ENCODE data around the gene DARS1.
"Not testable (repeated sequence)": the region's sequence is repeated elsewhere in the genome, so short reads cannot be mapped to it uniquely, and the experiment has no call there.

Gene DARS1

DNA sequence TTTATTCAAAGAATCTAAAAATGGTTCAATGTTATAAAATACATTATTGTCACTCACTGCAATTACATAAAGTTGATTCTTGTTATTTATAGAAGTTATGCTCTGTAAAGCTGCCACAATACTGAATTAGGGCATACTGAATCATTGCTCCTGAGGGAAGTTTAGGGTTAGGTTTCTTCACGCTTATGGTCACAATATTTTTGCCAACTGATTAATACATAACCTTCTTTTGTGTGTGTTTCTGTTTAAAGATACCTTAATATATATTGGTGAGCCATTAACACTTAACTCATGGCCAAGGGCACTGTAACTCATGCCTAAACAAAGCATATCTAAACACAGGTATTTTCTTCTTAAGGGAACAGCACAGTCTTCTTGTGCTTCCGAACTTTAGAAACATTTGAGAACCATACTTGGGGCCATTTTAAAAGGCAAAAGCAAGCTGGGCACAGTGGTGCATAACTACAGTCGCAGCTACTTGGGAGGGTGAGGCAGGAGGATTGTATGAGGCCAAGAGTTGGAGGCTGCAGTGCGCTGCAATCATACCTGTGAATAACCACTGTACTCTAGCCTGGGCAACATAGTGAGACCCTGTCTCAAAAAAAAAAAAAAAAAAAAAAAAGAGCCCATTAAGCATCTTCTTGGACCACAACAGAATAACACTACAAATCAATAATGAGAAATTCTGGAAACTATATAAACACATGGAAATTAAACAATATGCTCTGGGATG, 15.6 kb downstream of the DARS1 start:
- Histone ChIP-seq H2AFZ (ENCODE audit: low read depth, low read length, severe bottlenecking) (no peak overlapping the region), H3K4me2 (ENCODE audit: low read depth, low read length, poor library complexity, severe bottlenecking) (no peak overlapping the region), H3F3A (ENCODE audit: insufficient read depth) (peaks cover 22% of the 10 kb centered on the region; the same call in 1 of the 2 replicates), H4K20me1 (ENCODE audit: low read depth, low read length) (no peaks in the 10 kb centered on the region; the same call in 1 of the 2 replicates), H3K9me3 (ENCODE audit: insufficient read depth, low read length) (no peaks in the 10 kb centered on the region), H3K79me2 (ENCODE audit: insufficient read depth, low read length) (peaks cover 99% of the 10 kb centered on the region), H3K9ac (ENCODE audit: low read length) (no peak overlapping the region), H3K36me3 (ENCODE audit: low read length) (peaks cover 52% of the 10 kb centered on the region), H3K9me2 (replicated peaks; ENCODE audit: insufficient read depth, low read length) (no peaks in the 10 kb centered on the region), H3K4me3 (ENCODE audit: insufficient read depth, low read length, poor library complexity, severe bottlenecking) (no peak overlapping the region), H3K27me3 (ENCODE audit: low read length) (no peaks in the 10 kb centered on the region), H3K27ac (ENCODE audit: low read depth, low read length) (no peak overlapping the region)
- no peak for TF ChIP-seq EZH2phosphoT487 (conservative IDR thresholded peaks at IDR 0.05; ENCODE audit: low read length)
- TF ChIP-seq, protein P1, sequence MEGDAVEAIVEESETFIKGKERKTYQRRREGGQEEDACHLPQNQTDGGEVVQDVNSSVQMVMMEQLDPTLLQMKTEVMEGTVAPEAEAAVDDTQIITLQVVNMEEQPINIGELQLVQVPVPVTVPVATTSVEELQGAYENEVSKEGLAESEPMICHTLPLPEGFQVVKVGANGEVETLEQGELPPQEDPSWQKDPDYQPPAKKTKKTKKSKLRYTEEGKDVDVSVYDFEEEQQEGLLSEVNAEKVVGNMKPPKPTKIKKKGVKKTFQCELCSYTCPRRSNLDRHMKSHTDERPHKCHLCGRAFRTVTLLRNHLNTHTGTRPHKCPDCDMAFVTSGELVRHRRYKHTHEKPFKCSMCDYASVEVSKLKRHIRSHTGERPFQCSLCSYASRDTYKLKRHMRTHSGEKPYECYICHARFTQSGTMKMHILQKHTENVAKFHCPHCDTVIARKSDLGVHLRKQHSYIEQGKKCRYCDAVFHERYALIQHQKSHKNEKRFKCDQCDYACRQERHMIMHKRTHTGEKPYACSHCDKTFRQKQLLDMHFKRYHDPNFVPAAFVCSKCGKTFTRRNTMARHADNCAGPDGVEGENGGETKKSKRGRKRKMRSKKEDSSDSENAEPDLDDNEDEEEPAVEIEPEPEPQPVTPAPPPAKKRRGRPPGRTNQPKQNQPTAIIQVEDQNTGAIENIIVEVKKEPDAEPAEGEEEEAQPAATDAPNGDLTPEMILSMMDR (IDR thresholded peaks at IDR 0.05; ENCODE audit: insufficient read depth, low read length, poor library complexity, severe bottlenecking): no peak

- no peak overlapping the region for H2AFZ ChIP-seq (ENCODE audit: low read depth, low read length, severe bottlenecking)
- peak overlapping the region; percentile 39; the same call in 1 of the 2 replicates for H3K27ac ChIP-seq (ENCODE audit: low read depth, low read length)
- H3K79me2 ChIP-seq (ENCODE audit: insufficient read depth, low read length): peaks cover 98% of the 10 kb centered on the region
- no peaks in the 10 kb centered on the region for H4K20me1 ChIP-seq (ENCODE audit: low read depth, low read length)
- no peak overlapping the region for H3K9ac ChIP-seq (ENCODE audit: low read length)
- no peaks in the 10 kb centered on the region for H3K27me3 ChIP-seq (ENCODE audit: low read length)
- no peaks in the 10 kb centered on the region for H3K9me3 ChIP-seq (ENCODE audit: insufficient read depth, low read length)
- no peak for TF ChIP-seq EZH2phosphoT487 (conservative IDR thresholded peaks at IDR 0.05; ENCODE audit: low read length)
- TF ChIP-seq, protein P1 (IDR thresholded peaks at IDR 0.05; ENCODE audit: insufficient read depth, low read length, poor library complexity, severe bottlenecking): no peak
- peaks cover 31% of the 10 kb centered on the region for H3K36me3 ChIP-seq (ENCODE audit: low read length)
- peaks cover 38% of the 10 kb centered on the region for H3F3A ChIP-seq (ENCODE audit: insufficient read depth)
- no peak overlapping the region for H3K4me3 ChIP-seq (ENCODE audit: insufficient read depth, low read length, poor library complexity, severe bottlenecking)
- H3K9me2 ChIP-seq (replicated peaks; ENCODE audit: insufficient read depth, low read length): no peaks in the 10 kb centered on the region
- H3K4me2 ChIP-seq (ENCODE audit: low read depth, low read length, poor library complexity, severe bottlenecking): no peak overlapping the region
These were observed 19.7 kb downstream of the DARS1 start for GRCh38 chr2:135965756-135966155.

- not testable (repeated sequence) for H4K20me1 ChIP-seq (ENCODE audit: low read depth, low read length); H3K9me3 ChIP-seq (ENCODE audit: insufficient read depth, low read length); H3K9ac ChIP-seq (ENCODE audit: low read length)
These were observed 21.0 kb downstream of the DARS1 start for GRCh38 chr2:135964404-135964803.

GRCh38 chr2:135963841-135964240, 21.6 kb downstream of the DARS1 start:
- H3K79me2 ChIP-seq (ENCODE audit: insufficient read depth, low read length): peaks cover 98% of the 10 kb centered on the region
- peaks cover 40% of the 10 kb centered on the region for H3K36me3 ChIP-seq (ENCODE audit: low read length)

More at GRCh38 chr2:135964404-135964803, 21.0 kb downstream of the DARS1 start:
- not testable (repeated sequence) for H3K9me2 ChIP-seq (replicated peaks; ENCODE audit: insufficient read depth, low read length); H2AFZ ChIP-seq (ENCODE audit: low read depth, low read length, severe bottlenecking); H3K4me3 ChIP-seq (ENCODE audit: insufficient read depth, low read length, poor library complexity, severe bottlenecking); H3K27me3 ChIP-seq (ENCODE audit: low read length)
- Histone ChIP-seq H3K4me2 (ENCODE audit: low read depth, low read length, poor library complexity, severe bottlenecking) (peak overlapping the region; percentile 4), H3K36me3 (ENCODE audit: low read length) (peaks cover 43% of the 10 kb centered on the region), H3K79me2 (ENCODE audit: insufficient read depth, low read length) (peaks cover 98% of the 10 kb centered on the region), H3F3A (ENCODE audit: insufficient read depth) (peaks cover 48% of the 10 kb centered on the region), H3K27ac (ENCODE audit: low read depth, low read length) (peak overlapping the region; percentile 42)

More at GRCh38 chr2:135963841-135964240, 21.6 kb downstream of the DARS1 start:
- no peak for TF ChIP-seq EZH2phosphoT487 (conservative IDR thresholded peaks at IDR 0.05; ENCODE audit: low read length)
- TF ChIP-seq, protein P1 (IDR thresholded peaks at IDR 0.05; ENCODE audit: insufficient read depth, low read length, poor library complexity, severe bottlenecking): no peak
- H4K20me1 ChIP-seq (ENCODE audit: low read depth, low read length): peaks cover 7% of the 10 kb centered on the region; the same call in 1 of the 2 replicates
- H3K4me3 ChIP-seq (ENCODE audit: insufficient read depth, low read length, poor library complexity, severe bottlenecking): no peak overlapping the region
- H3K9me2 ChIP-seq (replicated peaks; ENCODE audit: insufficient read depth, low read length): no peaks in the 10 kb centered on the region
- peaks cover 48% of the 10 kb centered on the region for H3F3A ChIP-seq (ENCODE audit: insufficient read depth)
- H3K9ac ChIP-seq (ENCODE audit: low read length): no peak overlapping the region
- H2AFZ ChIP-seq (ENCODE audit: low read depth, low read length, severe bottlenecking): no peak overlapping the region
- no peak overlapping the region for H3K27ac ChIP-seq (ENCODE audit: low read depth, low read length)
- no peaks in the 10 kb centered on the region for H3K27me3 ChIP-seq (ENCODE audit: low read length)
- peak overlapping the region; percentile 4 for H3K4me2 ChIP-seq (ENCODE audit: low read depth, low read length, poor library complexity, severe bottlenecking)
- no peaks in the 10 kb centered on the region for H3K9me3 ChIP-seq (ENCODE audit: insufficient read depth, low read length)

Measured in SU-DHL-6 (cell line).